ENCODE measurements around the gene TOM1.

Gene TOM1

DNA sequence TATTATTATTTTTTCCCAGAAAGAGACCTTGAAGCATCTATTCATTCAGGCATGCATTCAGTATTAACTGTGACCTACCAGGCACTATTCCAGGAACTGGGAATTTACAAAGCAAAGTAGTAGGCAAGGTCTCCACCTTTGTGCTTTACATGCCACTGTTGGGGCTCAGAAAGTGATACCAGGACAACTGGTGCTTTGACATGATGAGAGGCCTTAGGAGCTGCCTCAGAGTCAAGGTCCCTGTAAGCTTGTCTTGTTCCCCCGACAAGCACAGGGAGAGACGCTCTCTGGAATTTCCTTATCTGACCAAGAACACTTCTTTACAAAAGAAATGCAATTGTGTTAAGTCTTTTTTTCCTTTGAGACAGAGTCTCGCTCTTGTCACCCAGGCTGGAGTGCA, 78.9 kb downstream of the TOM1 start:
- no peak for DNase-seq (ENCODE audit: low spot score)
- H3K9me3 ChIP-seq (ENCODE audit: severe bottlenecking), result no peaks in the 10 kb centered on the region
- no peak overlapping the region for H3K27ac ChIP-seq (ENCODE audit: poor library complexity, severe bottlenecking)
- no peak overlapping the region for H3K4me3 ChIP-seq (ENCODE audit: severe bottlenecking)
- ATAC-seq (ENCODE audit: low read depth), result no peak
- H3K36me3 ChIP-seq (ENCODE audit: low read depth), result no peaks in the 10 kb centered on the region
- H3K27me3 ChIP-seq (ENCODE audit: insufficient read depth, poor library complexity, severe bottlenecking), result no peaks in the 10 kb centered on the region
- TF ChIP-seq, protein P1, sequence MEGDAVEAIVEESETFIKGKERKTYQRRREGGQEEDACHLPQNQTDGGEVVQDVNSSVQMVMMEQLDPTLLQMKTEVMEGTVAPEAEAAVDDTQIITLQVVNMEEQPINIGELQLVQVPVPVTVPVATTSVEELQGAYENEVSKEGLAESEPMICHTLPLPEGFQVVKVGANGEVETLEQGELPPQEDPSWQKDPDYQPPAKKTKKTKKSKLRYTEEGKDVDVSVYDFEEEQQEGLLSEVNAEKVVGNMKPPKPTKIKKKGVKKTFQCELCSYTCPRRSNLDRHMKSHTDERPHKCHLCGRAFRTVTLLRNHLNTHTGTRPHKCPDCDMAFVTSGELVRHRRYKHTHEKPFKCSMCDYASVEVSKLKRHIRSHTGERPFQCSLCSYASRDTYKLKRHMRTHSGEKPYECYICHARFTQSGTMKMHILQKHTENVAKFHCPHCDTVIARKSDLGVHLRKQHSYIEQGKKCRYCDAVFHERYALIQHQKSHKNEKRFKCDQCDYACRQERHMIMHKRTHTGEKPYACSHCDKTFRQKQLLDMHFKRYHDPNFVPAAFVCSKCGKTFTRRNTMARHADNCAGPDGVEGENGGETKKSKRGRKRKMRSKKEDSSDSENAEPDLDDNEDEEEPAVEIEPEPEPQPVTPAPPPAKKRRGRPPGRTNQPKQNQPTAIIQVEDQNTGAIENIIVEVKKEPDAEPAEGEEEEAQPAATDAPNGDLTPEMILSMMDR (IDR thresholded peaks at IDR 0.05; ENCODE audit: poor library complexity, severe bottlenecking), result no peak
- H3K4me1 ChIP-seq (ENCODE audit: insufficient read depth, poor library complexity, severe bottlenecking), result peaks cover 9% of the 10 kb centered on the region

DNA sequence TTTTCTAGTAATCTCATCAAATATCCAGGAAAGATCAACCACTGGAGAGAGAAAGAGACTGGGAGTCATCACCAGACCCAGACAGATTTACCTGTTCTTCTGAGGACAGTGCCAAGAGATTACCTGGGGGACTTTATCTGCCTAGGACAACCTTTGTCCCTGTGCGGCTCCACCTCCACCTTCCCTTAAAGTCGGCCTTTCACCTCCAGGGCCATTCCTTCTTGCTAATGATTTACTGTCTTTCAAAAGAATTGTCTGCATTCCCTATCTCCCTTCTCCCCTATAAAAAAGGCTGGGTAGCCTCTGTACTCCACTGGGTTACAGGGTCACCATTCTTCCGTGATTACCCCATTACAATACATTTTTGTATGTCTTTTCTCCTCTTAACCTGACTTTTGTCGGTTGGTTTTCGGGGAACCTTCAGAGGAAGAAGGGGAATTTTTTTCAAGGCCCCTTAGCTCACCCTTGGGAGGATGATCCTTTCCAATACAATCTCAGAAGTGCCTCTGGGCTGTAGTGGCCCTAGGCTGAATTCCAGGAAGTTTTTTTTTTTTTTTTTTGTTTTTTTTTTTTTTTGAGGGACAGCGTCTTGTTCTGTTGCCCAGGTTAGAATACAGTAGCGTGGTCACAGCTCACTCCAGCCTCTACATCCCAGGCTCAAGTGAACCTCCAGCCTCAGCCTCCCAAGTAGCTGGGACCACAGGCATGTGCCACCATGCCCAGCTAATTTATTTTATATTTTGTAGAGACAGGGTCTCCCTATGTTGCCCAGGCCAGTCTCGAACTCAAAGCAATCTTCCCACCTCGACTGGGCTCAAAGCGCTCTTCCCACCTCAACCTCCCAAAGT, 79.7 kb downstream of the TOM1 start:
- Histone ChIP-seq H3K9me3 (ENCODE audit: severe bottlenecking) (no peaks in the 10 kb centered on the region), H3K27ac (ENCODE audit: poor library complexity, severe bottlenecking) (no peak overlapping the region), H3K27me3 (ENCODE audit: insufficient read depth, poor library complexity, severe bottlenecking) (no peaks in the 10 kb centered on the region), H3K4me3 (ENCODE audit: severe bottlenecking) (no peak overlapping the region), H3K36me3 (ENCODE audit: low read depth) (no peaks in the 10 kb centered on the region), H3K4me1 (ENCODE audit: insufficient read depth, poor library complexity, severe bottlenecking) (peaks cover 9% of the 10 kb centered on the region)
- no peak for DNase-seq (ENCODE audit: low spot score)
- no peak for ATAC-seq (ENCODE audit: low read depth)
- TF ChIP-seq, protein P1 (IDR thresholded peaks at IDR 0.05; ENCODE audit: poor library complexity, severe bottlenecking), result no peak

DNA sequence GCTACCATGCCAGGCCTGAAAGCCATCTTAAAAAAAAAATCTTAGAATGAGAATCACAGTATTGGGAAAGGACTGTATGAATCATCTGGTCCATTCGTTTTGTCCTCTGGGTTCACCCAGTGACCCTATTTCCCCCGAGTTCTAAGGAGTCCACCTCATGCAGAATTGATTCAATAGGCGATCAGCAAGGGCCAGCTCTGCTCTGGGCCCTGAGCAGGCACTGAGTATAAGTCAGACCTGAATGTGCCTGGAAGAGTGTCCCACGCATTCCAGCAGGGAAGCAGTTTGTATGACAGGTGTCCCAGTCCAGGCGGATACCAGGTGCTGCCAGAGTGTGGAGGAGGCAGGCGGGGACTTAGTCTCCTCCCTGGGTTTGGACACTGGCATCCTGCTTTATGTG, 80.3 kb downstream of the TOM1 start:
- Histone ChIP-seq H3K27ac (ENCODE audit: poor library complexity, severe bottlenecking) (no peak overlapping the region), H3K4me3 (ENCODE audit: severe bottlenecking) (no peak overlapping the region), H3K9me3 (ENCODE audit: severe bottlenecking) (no peaks in the 10 kb centered on the region), H3K4me1 (ENCODE audit: insufficient read depth, poor library complexity, severe bottlenecking) (peaks cover 9% of the 10 kb centered on the region), H3K36me3 (ENCODE audit: low read depth) (no peaks in the 10 kb centered on the region), H3K27me3 (ENCODE audit: insufficient read depth, poor library complexity, severe bottlenecking) (no peaks in the 10 kb centered on the region)
- TF ChIP-seq, protein P1 (IDR thresholded peaks at IDR 0.05; ENCODE audit: poor library complexity, severe bottlenecking), result no peak
- DNase-seq (ENCODE audit: low spot score) (no peak), ATAC-seq (ENCODE audit: low read depth) (no peak)

DNA sequence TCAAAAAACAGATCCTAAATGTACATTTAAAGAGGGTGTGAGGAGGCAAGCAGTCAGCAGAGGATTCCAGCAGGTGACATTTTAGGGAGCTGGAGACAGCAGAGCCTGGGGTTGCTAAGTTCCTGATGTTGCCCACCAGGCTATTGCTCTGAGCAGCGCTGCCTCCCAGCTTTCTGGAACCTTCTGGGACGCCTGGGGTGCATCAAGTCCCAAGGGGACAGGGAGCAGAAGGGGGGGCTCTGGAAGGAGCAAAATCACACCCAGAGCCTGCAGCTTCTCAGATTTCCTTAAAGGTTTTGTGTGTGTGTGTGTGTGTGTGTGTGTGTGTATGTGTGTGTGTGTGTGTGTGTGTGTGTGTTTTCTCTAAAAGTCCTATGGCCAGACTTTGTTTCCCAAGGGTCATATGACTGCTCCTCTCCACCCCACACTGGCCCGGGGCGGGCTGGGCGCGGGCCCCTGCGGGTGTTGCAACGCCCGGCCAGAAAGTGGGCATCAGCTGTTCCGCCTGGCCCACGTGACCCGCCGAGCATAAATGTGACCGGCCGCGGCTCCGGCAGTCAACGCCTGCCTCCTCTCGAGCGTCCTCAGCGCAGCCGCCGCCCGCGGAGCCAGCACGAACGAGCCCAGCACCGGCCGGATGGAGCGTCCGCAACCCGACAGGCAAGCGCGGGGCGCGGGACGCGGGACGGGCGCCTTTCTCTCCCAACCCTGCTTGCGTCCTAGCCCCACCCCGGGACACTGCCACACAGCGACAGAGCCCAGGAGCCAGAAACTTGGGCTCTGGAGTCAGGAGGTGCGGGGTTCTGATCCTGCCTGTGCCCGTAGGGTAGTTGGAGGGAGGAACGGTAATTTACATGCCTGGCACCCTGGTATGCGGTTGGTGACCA, 81.1 kb downstream of the TOM1 start, which contains the start of gene HMOX1:
Gene HMOX1 (plus strand): TSS at position 560 of the 887 bp plus-strand sequence. CDS start 78 bp downstream, at position 638.
- no peaks in the 10 kb centered on the region for H3K9me3 ChIP-seq (ENCODE audit: severe bottlenecking)
- TF ChIP-seq, protein P1 (IDR thresholded peaks at IDR 0.05; ENCODE audit: poor library complexity, severe bottlenecking), result peak; percentile 32
- DNase-seq (ENCODE audit: low spot score), result peak; percentile 80
- H3K27ac ChIP-seq (ENCODE audit: poor library complexity, severe bottlenecking), result no peak within 1 kb of the TSS
- no peaks in the 10 kb centered on the region for H3K36me3 ChIP-seq (ENCODE audit: low read depth)
- peak; percentile 85 for ATAC-seq (ENCODE audit: low read depth)
- no peaks in the 10 kb centered on the region for H3K27me3 ChIP-seq (ENCODE audit: insufficient read depth, poor library complexity, severe bottlenecking)
- peaks cover 9% of the 10 kb centered on the region for H3K4me1 ChIP-seq (ENCODE audit: insufficient read depth, poor library complexity, severe bottlenecking)
- H3K4me3 ChIP-seq (ENCODE audit: severe bottlenecking), result peak within 1 kb of the TSS; percentile 36
